Posterior vena cava (tissue), 2 donors: ENCODE results near the gene FOXA2. TPM values are rescaled to one million over a fixed set of nuclear protein-coding genes. Genes with fewer than 3 reads are reported as not detected.
"Not testable (repeated sequence)": the region's sequence is repeated elsewhere in the genome, so short reads cannot be mapped to it uniquely, and the experiment has no call there.

Experiments used
- DNase-seq: peaks from one replicate; pipeline ENCODE4 v3.0.0-alpha.2; 2020; ENCODE audit warnings: low spot score
- intact Hi-C, 2 donors: fragments of 100-400 bp; cut with DNase I; formaldehyde crosslinking; loops; one replicate each; pipeline versions ENCODE4 v1.14.1 to v1.14.2; 2022 to 2023
- long read RNA-seq, 2 donors: library from polyadenylated mRNA; unstranded; transcript quantifications; one replicate each; pipeline ENCODE4 v2.0.0, GENCODE V29; 2020 to 2021
- total RNA-seq, 2 donors: library from RNA; stranded (reverse); fragmentation: NEBNext Ultra II Directional; extraction: Animal tissue kit (Norgen Biotek cat#: 25700); gene quantifications; one replicate each; pipeline ENCODE4 v1.2.1, GENCODE V29; 2021
- donor health status: DM: yes; HTN: yes; CAD: no.
- donor health status: DM: yes; HTN: yes; CAD: no.

The FOXA2 gene
- not detected for total RNA-seq
- long read RNA-seq, donor 1 = 0 reads
- long read RNA-seq, donor 2 = 0 reads

GRCh38 chr20:22584522-22584921 is at the start of gene FOXA2:
Gene FOXA2 (minus strand): TSS chr20:22584572. CDS start chr20:22584278, 294 bp downstream.
- no peak for DNase-seq
- intact Hi-C loops = loop anchor here in 1 of 2 donors (5.0 kb wide), 1 partner anchor 242 kb away; no protein-coding TSS in a partner anchor

- DNase-seq = no peak
Observed at GRCh38 chr20:22630701-22631100, 46.3 kb upstream of the FOXA2 start.

GRCh38 chr20:22629927-22630326 is 45.6 kb upstream of the FOXA2 start:
- intact Hi-C loops = no loop called here
- no peak for DNase-seq

More at GRCh38 chr20:22630701-22631100, 46.3 kb upstream of the FOXA2 start:
- intact Hi-C loops = no loop called here

GRCh38 chr20:22629447-22629846 is 45.1 kb upstream of the FOXA2 start:
- intact Hi-C loops = no loop called here

GRCh38 chr20:22626496-22626895 is 42.1 kb upstream of the FOXA2 start:
- no peak for DNase-seq
- intact Hi-C loops = no loop called here

More at GRCh38 chr20:22629447-22629846, 45.1 kb upstream of the FOXA2 start:
- no peak for DNase-seq

- no peak for DNase-seq
- intact Hi-C loops = no loop called here
Observed at GRCh38 chr20:22623211-22623610, 38.8 kb upstream of the FOXA2 start.

GRCh38 chr20:22620342-22620741 is 36.0 kb upstream of the FOXA2 start:
- intact Hi-C loops = no loop called here
- no peak for DNase-seq

GRCh38 chr20:22619806-22620205 is 35.4 kb upstream of the FOXA2 start:
- DNase-seq = no peak
- intact Hi-C loops = no loop called here

GRCh38 chr20:22619272-22619671 is 34.9 kb upstream of the FOXA2 start:
- intact Hi-C loops = no loop called here
- DNase-seq = no peak

- intact Hi-C loops = no loop called here
- no peak for DNase-seq
Observed at GRCh38 chr20:22617160-22617559, 32.8 kb upstream of the FOXA2 start.

GRCh38 chr20:22616551-22616950 is 32.2 kb upstream of the FOXA2 start:
- DNase-seq = no peak
- intact Hi-C loops = no loop called here

- no peak for DNase-seq
- intact Hi-C loops = no loop called here
Observed at GRCh38 chr20:22615425-22615824, 31.1 kb upstream of the FOXA2 start.

GRCh38 chr20:22611636-22612035 is 27.3 kb upstream of the FOXA2 start:
- no peak for DNase-seq
- intact Hi-C loops = no loop called here

- DNase-seq = no peak
Observed at GRCh38 chr20:22607695-22608094, 23.3 kb upstream of the FOXA2 start.

GRCh38 chr20:22604815-22605214 is 20.4 kb upstream of the FOXA2 start:
- intact Hi-C loops = no loop called here
- no peak for DNase-seq

More at GRCh38 chr20:22607695-22608094, 23.3 kb upstream of the FOXA2 start:
- intact Hi-C loops = no loop called here

- intact Hi-C loops = no loop called here
Observed at GRCh38 chr20:22601361-22602141, 17.2 kb upstream of the FOXA2 start.

GRCh38 chr20:22599258-22599657 is 14.9 kb upstream of the FOXA2 start:
- DNase-seq, intact Hi-C loops: not testable (repeated sequence)

More at GRCh38 chr20:22601361-22602141, 17.2 kb upstream of the FOXA2 start:
- DNase-seq = no peak

GRCh38 chr20:22597303-22597702 is 12.9 kb upstream of the FOXA2 start:
- intact Hi-C loops = no loop called here
- no peak for DNase-seq

- DNase-seq = no peak
- intact Hi-C loops = no loop called here
Observed at GRCh38 chr20:22590662-22591061, 6.3 kb upstream of the FOXA2 start.

- intact Hi-C loops = no loop called here
- DNase-seq = no peak
Observed at GRCh38 chr20:22586645-22587310, 2.4 kb upstream of the FOXA2 start.
